Transverse colon (tissue), 4 donors: ENCODE results near the gene CIB1. TPM values are rescaled to one million over a fixed set of nuclear protein-coding genes. Genes with fewer than 3 reads are reported as not detected.

Experiments
- DNase-seq: peaks from one replicate; pipeline ENCODE4 v3.0.0-alpha.2; 2019
- H3K27ac ChIP-seq, 4 donors: fragments of 200-600 bp; sonication (generic); 2 replicates each; pipeline ENCODE4 v1.5.1; 2016 to 2018; ENCODE audit warnings: inconsistent platforms in 4 of 4
- H3K27me3 ChIP-seq: fragments of 200-600 bp; sonication (generic); 2 replicates; pipeline ENCODE4 v1.5.1; 2017; ENCODE audit warnings: inconsistent platforms
- H3K36me3 ChIP-seq, 4 donors: fragments of 200-600 bp; sonication (generic); 2 replicates each; pipeline ENCODE4 v1.5.1; 2017 to 2019; ENCODE audit warnings: inconsistent platforms in 4 of 4
- H3K4me1 ChIP-seq, 4 donors: fragments of 200-600 bp; sonication (generic); 2 replicates each; pipeline ENCODE4 v1.5.1; 2017 to 2020; ENCODE audit warnings: inconsistent platforms in 4 of 4
- H3K4me3 ChIP-seq, 4 donors: fragments of 200-600 bp; sonication (generic); 1 replicate in 1 of 4; 2 replicates in 3 of 4; pipeline versions ENCODE4 v1.5.1 to v1.6.1; 2017 to 2019; ENCODE audit warnings: inconsistent platforms in 4 of 4
- H3K9me3 ChIP-seq, 2 donors: fragments of 200-600 bp; sonication (generic); 2 replicates each; pipeline ENCODE4 v1.5.1; 2017 to 2019; ENCODE audit warnings: inconsistent platforms in 2 of 2
- EP300 ChIP-seq: sonication (generic); formaldehyde crosslinking; IDR thresholded peaks from one replicate; pipeline ENCODE4 v1.6.1; 2017; ENCODE audit warnings: antibody characterized with exemption, low read depth
- POLR2A ChIP-seq: fragments of 450-650 bp; IDR thresholded peaks from one replicate; pipeline ENCODE4 v1.6.1; 2016; ENCODE audit warnings: antibody characterized with exemption, mild to moderate bottlenecking, moderate library complexity
- POLR2AphosphoS5 ChIP-seq, 3 donors: sonication (generic); formaldehyde crosslinking; IDR thresholded peaks; one replicate each; pipeline ENCODE4 v1.6.1; 2016; ENCODE audit warnings: antibody characterized with exemption in 3 of 3
- WGBS, 2 donors: methylation state at CpG; one replicate each; pipeline ENCODE4 v1.1.5; 2018; ENCODE audit warnings: low coverage in 1 of 2; 5-methylcytosine and 5-hydroxymethylcytosine counted together
- in situ Hi-C, 4 donors: fragments of 200-750 bp; cut with MboI; loops; one replicate each; pipeline versions ENCODE4 v1.15.0 to v1.15.1; 2017; ENCODE audit warnings: low sequenced_read_pairs in 3 of 4, low pct_ligation_motif_present in 1 of 4, low pct_unique_long_range_greater_than_20kb in 1 of 4
- intact Hi-C: fragments of 100-400 bp; cut with DNase I; formaldehyde crosslinking; loops from one replicate; pipeline ENCODE4 v1.15.1; 2023; ENCODE audit warnings: low total_unique reads
- total RNA-seq, 4 donors: library from RNA; depleted of rRNA; stranded (reverse); fragments of >200 nt; gene quantifications; one replicate each; pipeline ENCODE4 v1.1.0, GENCODE V29; 2016
- TF ChIP-seq, protein P1 (sequence below), 5 experiments: fragments of 200-600 bp in 3 of 5; fragments of 450-650 bp in 2 of 5; sonication (generic) in 3 of 5; IDR thresholded peaks; 1 replicate in 2 of 5; 2 replicates in 3 of 5; pipeline ENCODE4 v1.5.1; 2016 to 2017; ENCODE audit warnings: antibody characterized with exemption in 5 of 5, inconsistent platforms in 3 of 5, mild to moderate bottlenecking in 2 of 5, moderate library complexity in 1 of 5

CIB1 gene
- total RNA-seq, 4 donors from 2014 or later, result 38.4 to 156 (median 131) TPM

DNA sequence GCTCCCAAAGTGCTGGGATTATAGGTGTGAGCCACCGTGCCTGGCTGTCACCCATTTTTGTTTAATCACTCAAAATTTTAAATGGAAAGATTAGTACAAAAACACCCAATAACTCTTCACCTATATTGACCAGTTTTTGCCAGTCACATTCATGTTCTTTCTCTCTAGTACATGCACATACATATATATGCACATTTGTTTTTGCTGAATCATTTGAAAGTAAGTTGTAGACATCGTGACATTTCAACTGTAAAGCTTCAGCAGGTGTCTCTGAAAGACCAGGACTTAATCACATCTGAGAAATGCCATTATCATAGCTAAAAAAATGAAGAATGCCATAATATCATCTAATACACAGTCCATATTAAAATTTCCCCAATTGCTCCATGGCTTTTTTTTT is 39.1 kb downstream of the CIB1 start:
- H3K4me1 ChIP-seq, result peaks cover 40 to 47% (median 42%) of the 10 kb centered on the region in 4 donors
- H3K27me3 ChIP-seq, result no peaks in the 10 kb centered on the region
- WGBS, 2 donors, result 90 to 96% methylated on average over 2 of the region's 2 CpGs
- H3K9me3 ChIP-seq, result no peaks in the 10 kb centered on the region
- H3K4me3 ChIP-seq, result no peak overlapping the region
- TF ChIP-seq, protein P1, sequence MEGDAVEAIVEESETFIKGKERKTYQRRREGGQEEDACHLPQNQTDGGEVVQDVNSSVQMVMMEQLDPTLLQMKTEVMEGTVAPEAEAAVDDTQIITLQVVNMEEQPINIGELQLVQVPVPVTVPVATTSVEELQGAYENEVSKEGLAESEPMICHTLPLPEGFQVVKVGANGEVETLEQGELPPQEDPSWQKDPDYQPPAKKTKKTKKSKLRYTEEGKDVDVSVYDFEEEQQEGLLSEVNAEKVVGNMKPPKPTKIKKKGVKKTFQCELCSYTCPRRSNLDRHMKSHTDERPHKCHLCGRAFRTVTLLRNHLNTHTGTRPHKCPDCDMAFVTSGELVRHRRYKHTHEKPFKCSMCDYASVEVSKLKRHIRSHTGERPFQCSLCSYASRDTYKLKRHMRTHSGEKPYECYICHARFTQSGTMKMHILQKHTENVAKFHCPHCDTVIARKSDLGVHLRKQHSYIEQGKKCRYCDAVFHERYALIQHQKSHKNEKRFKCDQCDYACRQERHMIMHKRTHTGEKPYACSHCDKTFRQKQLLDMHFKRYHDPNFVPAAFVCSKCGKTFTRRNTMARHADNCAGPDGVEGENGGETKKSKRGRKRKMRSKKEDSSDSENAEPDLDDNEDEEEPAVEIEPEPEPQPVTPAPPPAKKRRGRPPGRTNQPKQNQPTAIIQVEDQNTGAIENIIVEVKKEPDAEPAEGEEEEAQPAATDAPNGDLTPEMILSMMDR (IDR thresholded peaks at IDR 0.05), result no peak
- no peak for TF ChIP-seq POLR2AphosphoS5 (IDR thresholded peaks at IDR 0.05)
- no peak for TF ChIP-seq EP300
- no peak for TF ChIP-seq POLR2A
- peak overlapping the region in 3 of 4 donors; percentile 91 to 99 (median 96) for H3K27ac ChIP-seq
- no peaks in the 10 kb centered on the region for H3K36me3 ChIP-seq
- intact Hi-C loops, result no loop called here
- in situ Hi-C loops, result no loop called here
- no peak for DNase-seq

DNA sequence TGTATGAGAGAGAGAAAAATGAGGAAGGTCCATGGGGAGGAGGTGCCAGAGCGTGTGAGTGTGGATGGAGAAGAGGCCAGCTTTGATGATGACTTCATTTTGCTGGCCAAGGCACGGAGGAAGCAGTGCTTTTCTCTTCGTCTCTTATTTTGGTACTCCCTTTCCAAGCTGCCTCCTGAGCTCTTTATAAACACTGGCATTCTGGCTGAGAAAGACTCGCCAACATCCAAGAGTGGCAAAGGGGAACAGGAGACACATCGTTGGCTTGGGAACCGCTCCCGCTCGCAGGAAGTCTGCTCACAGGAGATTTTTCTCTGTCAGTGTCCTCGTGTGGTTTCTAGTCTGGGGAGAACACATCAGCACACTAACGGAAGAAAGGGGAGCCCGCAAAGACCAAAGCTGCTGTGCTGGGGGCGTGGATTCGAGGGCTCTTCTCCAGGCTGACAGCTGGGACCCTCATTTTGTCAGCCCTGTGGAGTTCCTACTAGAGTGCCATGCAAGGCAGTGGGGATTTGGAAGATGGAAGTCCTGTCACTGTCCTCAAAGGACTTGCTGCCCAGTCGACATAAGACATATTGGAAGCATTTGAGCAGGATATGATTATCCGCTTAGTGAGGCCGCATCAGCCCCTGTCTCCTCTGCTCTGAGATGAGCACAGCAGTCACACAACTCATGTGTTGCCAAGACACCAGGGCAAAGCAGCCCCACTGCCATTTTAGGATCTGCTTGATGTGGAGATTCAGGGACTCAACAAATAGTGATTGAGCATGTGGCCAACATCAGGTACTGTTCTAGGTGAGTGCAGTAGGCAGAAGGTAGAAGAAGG is 40.6 kb downstream of the CIB1 start:
- Histone ChIP-seq H3K4me1 (peaks cover 43 to 57% (median 49%) of the 10 kb centered on the region in 4 donors), H3K36me3 (no peaks in the 10 kb centered on the region), H3K27me3 (no peaks in the 10 kb centered on the region), H3K9me3 (no peaks in the 10 kb centered on the region), H3K4me3 (no peak overlapping the region), H3K27ac (peak overlapping the region; percentile 82 to 99 (median 94))
- DNase-seq, result no peak
- intact Hi-C loops, result no loop called here
- TF ChIP-seq, protein P1 (IDR thresholded peaks at IDR 0.05), result no peak
- TF ChIP-seq POLR2AphosphoS5 (IDR thresholded peaks at IDR 0.05), result peak in 2 of 3 donors; percentile 7 to 30
- in situ Hi-C loops, result no loop called here
- WGBS, 2 donors, result 61% methylated on average over 2 to 16 of the region's 16 CpGs

DNA sequence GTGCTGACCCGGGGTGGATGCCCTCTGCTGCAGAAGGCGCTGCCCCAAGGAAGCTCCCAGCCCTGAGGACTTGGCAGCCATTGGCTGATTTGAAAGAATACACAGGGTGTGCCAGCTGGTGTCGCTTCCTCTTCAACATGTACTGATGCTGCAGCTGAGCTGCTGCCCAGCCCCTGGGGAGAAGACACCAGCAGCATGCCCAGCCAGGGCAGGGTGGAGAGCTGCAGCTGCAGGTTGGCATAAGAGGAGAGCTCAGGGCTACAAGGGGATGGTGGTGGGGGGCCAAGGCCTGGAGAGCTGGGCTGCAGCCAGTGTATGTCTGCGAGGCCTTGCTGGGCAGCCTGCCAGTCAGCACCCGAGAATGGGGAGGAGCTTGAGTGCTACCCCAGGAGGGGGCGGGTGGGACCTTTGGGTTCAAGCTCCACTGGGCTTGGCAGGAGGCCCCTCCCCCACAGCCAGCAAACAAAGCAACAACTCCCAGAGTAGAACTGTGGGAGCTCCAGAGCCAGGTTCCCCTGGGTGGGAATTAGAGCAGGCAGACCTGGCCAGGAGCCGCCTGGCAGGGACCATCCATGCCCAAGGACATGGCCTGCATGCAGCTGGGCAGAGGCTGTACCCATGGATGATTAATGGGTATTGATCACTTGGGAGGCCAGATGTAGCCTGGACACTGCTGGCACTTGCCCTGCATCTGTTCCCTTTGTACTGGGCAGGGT is 41.8 kb downstream of the CIB1 start:
- peak; percentile 91 for DNase-seq
- Histone ChIP-seq H3K27ac (peak overlapping the region; percentile 82 to 99 (median 94)), H3K27me3 (no peaks in the 10 kb centered on the region), H3K36me3 (no peaks in the 10 kb centered on the region), H3K4me3 (no peak overlapping the region), H3K4me1 (peaks cover 46 to 67% (median 52%) of the 10 kb centered on the region in 4 donors), H3K9me3 (no peaks in the 10 kb centered on the region)
- intact Hi-C loops, result no loop called here
- in situ Hi-C loops, result no loop called here
- 0 to 16% methylated on average over 1 to 6 of the region's 7 CpGs for WGBS, 2 donors
- TF ChIP-seq POLR2A (peak; percentile 43), POLR2AphosphoS5 (IDR thresholded peaks at IDR 0.05) (peak; percentile 53 to 67 (median 55)), EP300 (no peak)
- TF ChIP-seq, protein P1 (IDR thresholded peaks at IDR 0.05), result no peak

DNA sequence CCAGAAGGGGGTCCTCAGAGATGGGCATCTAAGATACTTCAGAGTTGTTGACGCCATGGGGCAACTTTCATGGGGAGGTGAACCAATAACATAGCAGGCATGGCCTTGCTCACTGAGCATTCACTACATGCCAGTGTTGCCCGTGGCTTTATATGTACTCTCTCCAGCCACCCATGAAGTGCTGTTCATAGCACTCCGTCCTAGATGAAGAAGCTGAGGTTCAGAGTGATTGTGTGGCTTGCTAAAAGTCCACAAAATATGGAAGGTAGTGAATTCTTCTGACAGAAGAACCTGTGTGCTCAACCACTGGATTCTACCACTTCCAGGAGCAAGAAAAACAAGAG is 42.4 kb downstream of the CIB1 start:
- Histone ChIP-seq H3K36me3 (no peaks in the 10 kb centered on the region), H3K27ac (peak overlapping the region; percentile 82 to 99 (median 94)), H3K9me3 (no peaks in the 10 kb centered on the region), H3K4me3 (no peak overlapping the region), H3K27me3 (no peaks in the 10 kb centered on the region), H3K4me1 (peaks cover 50 to 74% (median 56%) of the 10 kb centered on the region in 4 donors)
- DNase-seq, result no peak
- 20 to 31% methylated on average over 1 to 3 of the region's 3 CpGs for WGBS, 2 donors
- no peak for TF ChIP-seq POLR2A
- TF ChIP-seq, protein P1 (IDR thresholded peaks at IDR 0.05), result no peak
- no peak for TF ChIP-seq EP300
- TF ChIP-seq POLR2AphosphoS5 (IDR thresholded peaks at IDR 0.05), result no peak
- intact Hi-C loops, result no loop called here
- in situ Hi-C loops, result no loop called here
